IMR-90 (cell line): ENCODE measurements around the gene GRIK3. TPM values are rescaled to one million over a fixed set of nuclear protein-coding genes. Genes with fewer than 3 reads are reported as not detected.

ENCODE experiments used
- ATAC-seq: fragments of 200-7000 bp; cut with Tn5 transposase; 2 replicates; pipeline ENCODE4 v1.9.1; 2020; ENCODE audit warnings: low read depth, mild to moderate bottlenecking, moderate library complexity
- BruUV-seq: library from RNA; stranded (reverse); fragments of 400-500 nt; replicated peaks from 2 replicates; lab custom pipeline; 2021; lab: Mats Ljungman, UMichigan
- CTCF ChIA-PET: fragments of 300-600 bp; formaldehyde crosslinking; extraction: SDS; loops from one replicate; lab custom pipeline; 2021; ENCODE audit warnings: antibody characterized with exemption; lab: Yijun Ruan, JAX
- POLR2A ChIA-PET: fragments of 300-600 bp; sonication (Branson Sonifier 250); formaldehyde crosslinking; loops from one replicate; lab custom pipeline; 2022; ENCODE audit warnings: antibody characterized with exemption; ENCODE audit not compliant: unreplicated experiment; lab: Charles Lee
- DNase-seq: peaks from one replicate; pipeline ENCODE4 v3.0.0; 2013
- H2AFZ ChIP-seq: replicated peaks from 2 replicates; pipeline ENCODE3; 2013; ENCODE audit warnings: low read length, mild to moderate bottlenecking; ENCODE audit not compliant: poor library complexity
- H2AK5ac ChIP-seq: 2 replicates; pipeline ENCODE4 v1.6.1; 2013; ENCODE audit warnings: low read depth, low read length, inconsistent platforms
- H2AK9ac ChIP-seq: replicated peaks from 2 replicates; pipeline ENCODE3; 2013; ENCODE audit warnings: mild to moderate bottlenecking, low read depth, low read length, moderate library complexity; ENCODE audit not compliant: poor library complexity
- H2BK120ac ChIP-seq: 2 replicates; pipeline ENCODE4 v1.6.1; 2013; ENCODE audit warnings: low read depth, low read length, inconsistent platforms
- H2BK15ac ChIP-seq: 3 replicates; pipeline ENCODE4 v1.6.1; 2013; ENCODE audit warnings: low read depth, low read length, inconsistent platforms
- H2BK20ac ChIP-seq: 2 replicates; pipeline ENCODE4 v1.6.1; 2013; ENCODE audit warnings: low read depth, mild to moderate bottlenecking, inconsistent platforms, low read length, moderate library complexity
- H2BK5ac ChIP-seq: 2 replicates; pipeline ENCODE4 v1.6.1; 2013; ENCODE audit warnings: mild to moderate bottlenecking, low read depth, low read length, inconsistent platforms; ENCODE audit not compliant: poor library complexity, severe bottlenecking
- H3K14ac ChIP-seq: replicated peaks from 2 replicates; pipeline ENCODE4 v1.6.1; 2013; ENCODE audit warnings: low read depth, low read length, inconsistent platforms
- H3K18ac ChIP-seq: 2 replicates; pipeline ENCODE4 v1.6.1; 2013; ENCODE audit warnings: low read depth, low read length, control low read depth
- H3K23ac ChIP-seq: 2 replicates; pipeline ENCODE4 v1.6.1; 2013; ENCODE audit warnings: low read depth, low read length, inconsistent platforms
- H3K27ac ChIP-seq: 2 replicates; pipeline ENCODE4 v1.5.1; 2013; ENCODE audit warnings: mild to moderate bottlenecking, control low read depth, low read length; ENCODE audit not compliant: insufficient read depth
- H3K27me3 ChIP-seq: 2 replicates; pipeline ENCODE4 v1.6.1; 2013; ENCODE audit warnings: low read length; ENCODE audit not compliant: control insufficient read depth, insufficient read depth
- H3K36me3 ChIP-seq: 2 replicates; pipeline ENCODE4 v1.6.1; 2013; ENCODE audit warnings: low read length, mixed read lengths; ENCODE audit not compliant: control insufficient read depth, insufficient read depth
- H3K4ac ChIP-seq: 2 replicates; pipeline ENCODE4 v1.6.1; 2013; ENCODE audit warnings: low read depth, low read length, inconsistent platforms
- H3K4me1 ChIP-seq: 2 replicates; pipeline ENCODE4 v1.6.1; 2013; ENCODE audit warnings: low read length, mixed read lengths; ENCODE audit not compliant: control insufficient read depth, insufficient read depth
- H3K4me2 ChIP-seq: 2 replicates; pipeline ENCODE4 v1.6.1; 2013; ENCODE audit warnings: low read depth, mild to moderate bottlenecking, control low read depth, low read length, moderate library complexity
- H3K4me3 ChIP-seq: 2 replicates; pipeline ENCODE4 v1.5.1; 2013; ENCODE audit warnings: low read depth, mild to moderate bottlenecking, control low read depth, low read length, moderate library complexity; ENCODE audit not compliant: insufficient read depth
- H3K56ac ChIP-seq: 2 replicates; pipeline ENCODE4 v1.6.1; 2013; ENCODE audit warnings: low read length, inconsistent platforms; ENCODE audit not compliant: insufficient read depth; ENCODE audit errors: extremely low read depth
- H3K79me1 ChIP-seq, 2 experiments: 2 replicates each; pipeline ENCODE4 v1.6.1; 2013; ENCODE audit warnings: low read length in 2 of 2, inconsistent platforms in 1 of 2, low read depth in 1 of 2
- H3K9ac ChIP-seq: 2 replicates; pipeline ENCODE4 v1.6.1; 2013; ENCODE audit warnings: low read depth, low read length, control low read depth
- H3K9me1 ChIP-seq: 2 replicates; pipeline ENCODE4 v1.6.1; 2013; ENCODE audit warnings: low read length, inconsistent platforms; ENCODE audit not compliant: insufficient read depth
- H3K9me3 ChIP-seq: 2 replicates; pipeline ENCODE4 v1.6.1; 2013; ENCODE audit warnings: low read length; ENCODE audit not compliant: control insufficient read depth, insufficient read depth
- H4K20me1 ChIP-seq: 2 replicates; pipeline ENCODE4 v1.6.1; 2013; ENCODE audit warnings: low read length, inconsistent platforms; ENCODE audit not compliant: insufficient read depth
- H4K5ac ChIP-seq: 2 replicates; pipeline ENCODE4 v1.6.1; 2013; ENCODE audit warnings: mild to moderate bottlenecking, low read depth, low read length, control low read depth
- H4K8ac ChIP-seq, 2 experiments: 2 replicates each; pipeline ENCODE4 v1.6.1; 2013; ENCODE audit warnings: low read depth in 2 of 2, low read length in 2 of 2, control low read depth in 1 of 2, inconsistent platforms in 1 of 2
- H4K91ac ChIP-seq: 2 replicates; pipeline ENCODE4 v1.6.1; 2013; ENCODE audit warnings: low read depth, low read length, inconsistent platforms; ENCODE audit not compliant: insufficient read depth
- BHLHE40 ChIP-seq: fragments of 150-350 bp; IDR thresholded peaks from 2 replicates; pipeline ENCODE4 v1.6.1; 2016; ENCODE audit warnings: mild to moderate bottlenecking, low read depth, low read length
- CEBPB ChIP-seq: IDR thresholded peaks from 2 replicates; pipeline ENCODE4 v1.6.1; 2012; ENCODE audit warnings: low read depth, low read length, improper control_type of control experiment
- CHD1 ChIP-seq: IDR thresholded peaks from 2 replicates; pipeline ENCODE4 v1.6.1; 2012; ENCODE audit warnings: low read depth, low read length, improper control_type of control experiment
- CTCF ChIP-seq: conservative IDR thresholded peaks from 2 replicates; pipeline ENCODE4 v1.5.1; 2012; ENCODE audit warnings: mild to moderate bottlenecking, low read depth, low read length, improper control_type of control experiment
- FOS ChIP-seq: fragments of 150-350 bp; IDR thresholded peaks from 2 replicates; pipeline ENCODE4 v1.6.1; 2016; ENCODE audit warnings: low read depth, low read length
- MAFK ChIP-seq: IDR thresholded peaks from 2 replicates; pipeline ENCODE4 v1.6.1; 2012; ENCODE audit warnings: low read depth, low read length, improper control_type of control experiment
- MAZ ChIP-seq: IDR thresholded peaks from 2 replicates; pipeline ENCODE4 v1.6.1; 2012; ENCODE audit warnings: low read depth, mild to moderate bottlenecking, low read length, improper control_type of control experiment, moderate library complexity, borderline replicate concordance
- MXI1 ChIP-seq: IDR thresholded peaks from 2 replicates; pipeline ENCODE4 v1.6.1; 2012; ENCODE audit warnings: low read depth, mild to moderate bottlenecking, low read length, moderate library complexity, borderline replicate concordance
- NFE2L2 ChIP-seq: fragments of 150-350 bp; IDR thresholded peaks from 2 replicates; pipeline ENCODE4 v1.6.1; 2016; ENCODE audit warnings: low read depth, mild to moderate bottlenecking, low read length
- POLR2A ChIP-seq: IDR thresholded peaks from 2 replicates; pipeline ENCODE4 v1.6.1; 2012; ENCODE audit warnings: mild to moderate bottlenecking, low read depth, low read length
- RAD21 ChIP-seq: IDR thresholded peaks from 2 replicates; pipeline ENCODE4 v1.6.1; 2012; ENCODE audit warnings: low read length, improper control_type of control experiment
- RCOR1 ChIP-seq: IDR thresholded peaks from 2 replicates; pipeline ENCODE4 v1.6.1; 2012; ENCODE audit warnings: mild to moderate bottlenecking, low read length, improper control_type of control experiment; ENCODE audit not compliant: insufficient replicate concordance
- RFX5 ChIP-seq: IDR thresholded peaks from 2 replicates; pipeline ENCODE4 v1.8.0; 2012; ENCODE audit warnings: low read depth, mild to moderate bottlenecking, low read length, moderate library complexity
- SMC3 ChIP-seq: fragments of 150-350 bp; IDR thresholded peaks from 2 replicates; pipeline ENCODE4 v1.6.1; 2016; ENCODE audit warnings: low read depth, mild to moderate bottlenecking, antibody characterized with exemption, low read length, moderate library complexity
- USF2 ChIP-seq: fragments of 150-350 bp; IDR thresholded peaks from 2 replicates; pipeline ENCODE4 v1.6.1; 2017; ENCODE audit warnings: mild to moderate bottlenecking, antibody characterized with exemption, low read length, low read depth
- WGBS, 2 experiments: methylation state at CpG; one replicate each; pipeline versions ENCODE4 v1.1.5 to v1.1.7; 2013; ENCODE audit warnings: missing lambda C conversion rate in 2 of 2; ENCODE audit not compliant: insufficient read length in 1 of 2; ENCODE audit errors: extremely low coverage in 2 of 2; 5-methylcytosine and 5-hydroxymethylcytosine counted together
- dilution Hi-C: fragments of 300-500 bp; cut with HindIII; formaldehyde crosslinking; loops from one replicate; pipeline ENCODE4 v1.14.3; 2018; ENCODE audit warnings: low sequenced_read_pairs; ENCODE audit not compliant: unreplicated experiment
- in situ Hi-C: fragments of 300-500 bp; cut with MboI; formaldehyde crosslinking; loops from 3 replicates; pipeline ENCODE4 v1.14.3; 2019; ENCODE audit warnings: low sequenced_read_pairs, inconsistent platforms, mixed read lengths
- intact Hi-C: fragments of 100-400 bp; cut with micrococcal nuclease; formaldehyde crosslinking; loops from 2 replicates; pipeline ENCODE4 v1.10.0; 2022
- polyA plus RNA-seq, 3 experiments: library from polyadenylated mRNA; depleted of rRNA; stranded (reverse); fragments of >200 nt; gene quantifications; 2 replicates each; pipeline ENCODE4 v1.2.3, GENCODE V29; 2012; ENCODE audit warnings: low replicate concordance in 1 of 3
- total RNA-seq: library from RNA; depleted of rRNA; stranded (reverse); fragments of >200 nt; gene quantifications from 2 replicates; pipeline ENCODE4 v1.2.3, GENCODE V29; 2012
- TF ChIP-seq, protein P1 (sequence below): fragments of 150-350 bp; IDR thresholded peaks from 2 replicates; pipeline ENCODE4 v1.6.1; 2016; ENCODE audit warnings: low read depth, mild to moderate bottlenecking, low read length, moderate library complexity, borderline replicate concordance

Gene GRIK3
- total and polyA plus RNA-seq, 2 of the 4 experiments (the other 2 are of a cell fraction) = not detected

DNA sequence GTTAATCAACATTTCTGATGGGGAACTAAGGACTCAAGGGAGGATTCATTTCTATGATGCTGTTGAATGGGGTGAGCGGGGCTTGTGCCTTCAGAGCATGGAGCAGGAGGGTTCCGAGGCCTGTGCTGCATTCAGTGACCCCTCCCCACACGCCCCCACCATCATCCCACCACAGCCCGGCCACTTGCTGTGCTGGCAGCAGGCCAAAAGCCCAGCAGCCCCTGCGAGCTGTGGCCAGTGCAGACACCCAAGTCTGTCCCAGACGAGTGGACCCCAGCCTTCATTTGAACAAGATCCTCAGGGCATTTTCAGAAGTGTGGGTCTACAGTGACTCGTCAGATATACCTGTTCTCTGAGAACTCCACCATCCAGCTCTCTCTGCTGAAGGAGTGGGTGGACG lies 242.0 kb downstream of the GRIK3 start:
- H2BK5ac ChIP-seq = no peak overlapping the region
- H3K4ac ChIP-seq = no peak overlapping the region
- H3K9me1 ChIP-seq = no peaks in the 10 kb centered on the region
- no peaks in the 10 kb centered on the region for H3K27me3 ChIP-seq
- no peak overlapping the region for H3K4me3 ChIP-seq
- WGBS, 2 experiments = 0% methylated on average over 3 of the region's 8 CpGs; no CpG with 5 or more reads in 1 of the 2 experiments
- ATAC-seq (no peak), DNase-seq (no peak)
- no peaks in the 10 kb centered on the region for H3K36me3 ChIP-seq
- H2AK5ac ChIP-seq = no peak overlapping the region
- no peak overlapping the region for H3K4me2 ChIP-seq
- BruUV-seq = no TSS peak
- intact Hi-C loops = no loop called here
- no peak overlapping the region for H3K27ac ChIP-seq
- H3K9me3 ChIP-seq = no peaks in the 10 kb centered on the region
- H3K9ac ChIP-seq = no peak overlapping the region
- no peak overlapping the region for H4K91ac ChIP-seq
- H2BK15ac ChIP-seq = no peak overlapping the region
- no peaks in the 10 kb centered on the region for H4K20me1 ChIP-seq
- H4K5ac ChIP-seq = no peak overlapping the region
- H3K14ac ChIP-seq = no peak overlapping the region
- in situ Hi-C loops = no loop called here
- no peaks in the 10 kb centered on the region for H3K79me1 ChIP-seq
- H3K56ac ChIP-seq = no peak overlapping the region
- H3K23ac ChIP-seq = no peak overlapping the region
- H2AK9ac ChIP-seq = no peak overlapping the region
- H2BK120ac ChIP-seq = no peak overlapping the region
- CTCF ChIA-PET = no interaction called here
- H4K8ac ChIP-seq = no peak overlapping the region
- no peaks in the 10 kb centered on the region for H3K4me1 ChIP-seq
- no peak for TF ChIP-seq MAFK
- TF ChIP-seq, protein P1, sequence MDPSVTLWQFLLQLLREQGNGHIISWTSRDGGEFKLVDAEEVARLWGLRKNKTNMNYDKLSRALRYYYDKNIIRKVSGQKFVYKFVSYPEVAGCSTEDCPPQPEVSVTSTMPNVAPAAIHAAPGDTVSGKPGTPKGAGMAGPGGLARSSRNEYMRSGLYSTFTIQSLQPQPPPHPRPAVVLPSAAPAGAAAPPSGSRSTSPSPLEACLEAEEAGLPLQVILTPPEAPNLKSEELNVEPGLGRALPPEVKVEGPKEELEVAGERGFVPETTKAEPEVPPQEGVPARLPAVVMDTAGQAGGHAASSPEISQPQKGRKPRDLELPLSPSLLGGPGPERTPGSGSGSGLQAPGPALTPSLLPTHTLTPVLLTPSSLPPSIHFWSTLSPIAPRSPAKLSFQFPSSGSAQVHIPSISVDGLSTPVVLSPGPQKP = no peak
- no peak for TF ChIP-seq RFX5
- TF ChIP-seq NFE2L2 = no peak
- TF ChIP-seq CTCF = no peak
- no peak for TF ChIP-seq USF2
- TF ChIP-seq MAZ = no peak
- TF ChIP-seq FOS = no peak
- no peak for TF ChIP-seq MXI1
- no peak for TF ChIP-seq CHD1
- TF ChIP-seq SMC3 = no peak
- no peak for TF ChIP-seq POLR2A
- no peak for TF ChIP-seq RAD21
- TF ChIP-seq CEBPB = no peak
- TF ChIP-seq BHLHE40 = no peak
- TF ChIP-seq RCOR1 = no peak
- no peak overlapping the region for H3K18ac ChIP-seq
- H2AFZ ChIP-seq = no peak overlapping the region
- POLR2A ChIA-PET = no interaction called here
- dilution Hi-C loops = no loop called here
- no peak overlapping the region for H2BK20ac ChIP-seq
